ENCODE data around the gene CREBBP.
A peak's percentile ranks its signal among the peaks of the same experiment; 100 is the strongest.

Gene CREBBP

GRCh38 chr16:3825103-3825502 is 55.4 kb downstream of the CREBBP start:
- DNase-seq (ENCODE audit: low read depth): peak; percentile 34

GRCh38 chr16:3824121-3824795 is 56.3 kb downstream of the CREBBP start:
- DNase-seq (ENCODE audit: low read depth): no peak

- no peak for DNase-seq (ENCODE audit: low read depth)
Observed at GRCh38 chr16:3823427-3823826, 57.1 kb downstream of the CREBBP start.

GRCh38 chr16:3822366-3823045 is 58.0 kb downstream of the CREBBP start:
- DNase-seq (ENCODE audit: low read depth): no peak

GRCh38 chr16:3821184-3821583 is 59.3 kb downstream of the CREBBP start:
- DNase-seq (ENCODE audit: low read depth): no peak

GRCh38 chr16:3819746-3820724 is 60.5 kb downstream of the CREBBP start:
- peak; percentile 87 for DNase-seq (ENCODE audit: low read depth)

- no peak for DNase-seq (ENCODE audit: low read depth)
Observed at GRCh38 chr16:3819175-3819527, 61.4 kb downstream of the CREBBP start.

GRCh38 chr16:3816326-3816725 is 64.2 kb downstream of the CREBBP start:
- no peak for DNase-seq (ENCODE audit: low read depth)

GRCh38 chr16:3814755-3815154 is 65.8 kb downstream of the CREBBP start:
- no peak for DNase-seq (ENCODE audit: low read depth)

- no peak for DNase-seq (ENCODE audit: low read depth)
Observed at GRCh38 chr16:3812469-3813172, 67.9 kb downstream of the CREBBP start.

GRCh38 chr16:3810818-3811217 is 69.7 kb downstream of the CREBBP start:
- DNase-seq (ENCODE audit: low read depth): no peak

- DNase-seq (ENCODE audit: low read depth): no peak
Observed at GRCh38 chr16:3810198-3810664, 70.3 kb downstream of the CREBBP start.

GRCh38 chr16:3808308-3809063 is 72.0 kb downstream of the CREBBP start:
- DNase-seq (ENCODE audit: low read depth): no peak

- DNase-seq (ENCODE audit: low read depth): no peak
Observed at GRCh38 chr16:3807425-3808123, 72.9 kb downstream of the CREBBP start.

GRCh38 chr16:3804426-3805016 is 76.0 kb downstream of the CREBBP start:
- DNase-seq (ENCODE audit: low read depth): no peak

- no peak for DNase-seq (ENCODE audit: low read depth)
Observed at GRCh38 chr16:3800477-3801270, 79.8 kb downstream of the CREBBP start.

GRCh38 chr16:3800019-3800418 is 80.5 kb downstream of the CREBBP start:
- DNase-seq (ENCODE audit: low read depth): no peak

- no peak for DNase-seq (ENCODE audit: low read depth)
Observed at GRCh38 chr16:3799354-3799753, 81.2 kb downstream of the CREBBP start.

- DNase-seq (ENCODE audit: low read depth): no peak
Observed at GRCh38 chr16:3798838-3799237, 81.7 kb downstream of the CREBBP start.

All from HS-27A (cell line).